GM23338 (cell line): ENCODE data around the gene NT5DC3. TPM values are rescaled to one million over a fixed set of nuclear protein-coding genes. Genes with fewer than 3 reads are reported as not detected.

Experiments used
- ATAC-seq: fragments of 200-7000 bp; cut with Tn5 transposase; 3 replicates; pipeline ENCODE4 v1.9.1; 2020
- DNase-seq: peaks from one replicate; pipeline ENCODE4 v3.0.0-alpha.2; 2015; ENCODE audit warnings: low spot score
- H2AFZ ChIP-seq: fragments of 200-600 bp; sonication (generic); 2 replicates; pipeline ENCODE4 v1.8.0; 2016; ENCODE audit warnings: antibody characterized with exemption, mild to moderate bottlenecking, moderate library complexity
- H3F3A ChIP-seq: fragments of 200-600 bp; sonication (generic); replicated peaks from 2 replicates; pipeline ENCODE4 v1.8.0; 2017; ENCODE audit warnings: antibody characterized with exemption, mixed run types, low read depth
- H3K27ac ChIP-seq: fragments of 200-600 bp; sonication (generic); 2 replicates; pipeline ENCODE4 v1.6.1; 2016; ENCODE audit warnings: low read depth
- H3K27me3 ChIP-seq: fragments of 200-600 bp; sonication (generic); 2 replicates; pipeline ENCODE4 v1.8.0; 2016; ENCODE audit warnings: mild to moderate bottlenecking, mixed run types, moderate library complexity; ENCODE audit not compliant: insufficient read depth
- H3K36me3 ChIP-seq: fragments of 200-600 bp; sonication (generic); 2 replicates; pipeline ENCODE4 v1.8.0; 2016; ENCODE audit warnings: mild to moderate bottlenecking; ENCODE audit not compliant: insufficient read depth
- H3K4me1 ChIP-seq: fragments of 200-600 bp; sonication (generic); 2 replicates; pipeline ENCODE4 v1.8.0; 2016; ENCODE audit warnings: mild to moderate bottlenecking, moderate library complexity; ENCODE audit not compliant: insufficient read depth
- H3K4me2 ChIP-seq: fragments of 200-600 bp; sonication (generic); 2 replicates; pipeline ENCODE4 v1.7.1; 2017; ENCODE audit warnings: mixed run types
- H3K4me3 ChIP-seq: fragments of 200-600 bp; sonication (generic); 2 replicates; pipeline ENCODE4 v1.6.1; 2016; ENCODE audit warnings: mixed run types
- H3K79me2 ChIP-seq: fragments of 200-600 bp; sonication (generic); replicated peaks from 2 replicates; pipeline ENCODE4 v1.8.0; 2017; ENCODE audit warnings: mild to moderate bottlenecking; ENCODE audit not compliant: insufficient read depth
- H3K9me2 ChIP-seq: fragments of 200-600 bp; sonication (generic); 2 replicates; pipeline ENCODE4 v1.8.0; 2017; ENCODE audit not compliant: insufficient read depth
- H4K20me1 ChIP-seq: fragments of 200-600 bp; sonication (generic); replicated peaks from 2 replicates; pipeline ENCODE4 v1.8.0; 2017; ENCODE audit warnings: mild to moderate bottlenecking; ENCODE audit not compliant: insufficient read depth
- H3K27ac Mint-ChIP-seq: 2 replicates; pipeline ENCODE4 v1.8.0; 2020; ENCODE audit warnings: inconsistent platforms, mild to moderate bottlenecking, moderate library complexity, mixed read lengths
- H3K27me3 Mint-ChIP-seq: 3 replicates; pipeline ENCODE4 v1.8.0; 2022; ENCODE audit warnings: low read depth, mild to moderate bottlenecking, moderate library complexity, mixed read lengths, inconsistent platforms; ENCODE audit not compliant: insufficient read depth, poor library complexity
- H3K36me3 Mint-ChIP-seq: 3 replicates; pipeline ENCODE4 v1.8.0; 2021; ENCODE audit warnings: low read depth, mild to moderate bottlenecking, inconsistent platforms, moderate library complexity, mixed read lengths
- H3K4me1 Mint-ChIP-seq: 3 replicates; pipeline ENCODE4 v1.8.0; 2020; ENCODE audit warnings: mild to moderate bottlenecking, inconsistent platforms, mixed read lengths
- H3K4me3 Mint-ChIP-seq: 3 replicates; pipeline ENCODE4 v1.8.0; 2021; ENCODE audit warnings: moderate library complexity, mild to moderate bottlenecking, inconsistent platforms, mixed read lengths
- H3K9me3 Mint-ChIP-seq: 3 replicates; pipeline ENCODE4 v1.8.0; 2020; ENCODE audit warnings: moderate library complexity, mild to moderate bottlenecking, inconsistent platforms, mixed read lengths
- CREB1 ChIP-seq: fragments of 250-450 bp; sonication (Bioruptor Pico); IDR thresholded peaks from 2 replicates; pipeline ENCODE4 v1.5.0; 2020; ENCODE audit warnings: low read depth, mild to moderate bottlenecking, moderate library complexity
- EZH2 ChIP-seq: fragments of 200-600 bp; sonication (generic); IDR thresholded peaks from one replicate; pipeline ENCODE4 v1.8.0; 2017; ENCODE audit warnings: antibody characterized with exemption, mild to moderate bottlenecking, low read depth; ENCODE audit not compliant: unreplicated experiment
- EZH2phosphoT487 ChIP-seq: fragments of 200-600 bp; sonication (generic); IDR thresholded peaks from one replicate; pipeline ENCODE4 v1.8.1; 2018; ENCODE audit warnings: antibody characterized with exemption; ENCODE audit not compliant: unreplicated experiment
- NANOG ChIP-seq: IDR thresholded peaks from 2 replicates; pipeline ENCODE4 v1.6.1; 2016; ENCODE audit warnings: antibody characterized with exemption, borderline replicate concordance
- POLR2AphosphoS5 ChIP-seq: IDR thresholded peaks from 2 replicates; pipeline ENCODE4 v1.6.1; 2016; ENCODE audit warnings: antibody characterized with exemption, low read depth
- STAT1 ChIP-seq: IDR thresholded peaks from one replicate; pipeline ENCODE4 v1.6.1; 2016; ENCODE audit warnings: antibody characterized with exemption; ENCODE audit not compliant: unreplicated experiment
- ZNF114 ChIP-seq: fragments of 250-450 bp; sonication (Bioruptor Pico); IDR thresholded peaks from 2 replicates; pipeline ENCODE4 v1.5.0; 2020; ENCODE audit warnings: mild to moderate bottlenecking, moderate library complexity
- ZNF331 ChIP-seq: fragments of 250-450 bp; sonication (Bioruptor Pico); IDR thresholded peaks from 2 replicates; pipeline ENCODE4 v1.5.0; 2020; ENCODE audit warnings: low read depth, mild to moderate bottlenecking, moderate library complexity
- polyA plus RNA-seq: library from polyadenylated mRNA; unstranded; fragments of >200 nt; fragmentation: Nextera tagmentation; extraction: Ambion mirVana; gene quantifications from 2 replicates; pipeline ENCODE4 v1.2.1, GENCODE V29; 2016
- total RNA-seq: library from RNA; depleted of rRNA; stranded (reverse); fragments of >200 nt; shearing (Covaris generic); gene quantifications from 2 replicates; pipeline ENCODE4 v1.2.3, GENCODE V29; 2014
- TF ChIP-seq, protein P1 (sequence below): IDR thresholded peaks from one replicate; pipeline ENCODE4 v1.6.1; 2018; ENCODE audit warnings: antibody characterized with exemption; ENCODE audit not compliant: unreplicated experiment
- TF ChIP-seq, protein P2 (sequence below): fragments of 250-450 bp; sonication (Bioruptor Pico); IDR thresholded peaks from 2 replicates; pipeline ENCODE4 v1.5.0; 2020; ENCODE audit warnings: mild to moderate bottlenecking, moderate library complexity
- TF ChIP-seq, protein P3 (sequence below): IDR thresholded peaks from 2 replicates; pipeline ENCODE4 v1.6.1; 2016; ENCODE audit warnings: antibody characterized with exemption
- TF ChIP-seq, protein P4 (sequence below), 2 experiments: fragments of 200-600 bp in 1 of 2; sonication (generic) in 1 of 2; conservative IDR thresholded peaks; 2 replicates each; pipeline versions ENCODE4 v1.5.1 to v1.6.1; 2016 to 2017; ENCODE audit warnings: antibody characterized with exemption in 2 of 2, low read depth in 2 of 2, mild to moderate bottlenecking in 2 of 2, moderate library complexity in 1 of 2

The NT5DC3 gene
- total and polyA plus RNA-seq, 2 experiments from 2014 or later, result 2.2 to 12.5 TPM

DNA sequence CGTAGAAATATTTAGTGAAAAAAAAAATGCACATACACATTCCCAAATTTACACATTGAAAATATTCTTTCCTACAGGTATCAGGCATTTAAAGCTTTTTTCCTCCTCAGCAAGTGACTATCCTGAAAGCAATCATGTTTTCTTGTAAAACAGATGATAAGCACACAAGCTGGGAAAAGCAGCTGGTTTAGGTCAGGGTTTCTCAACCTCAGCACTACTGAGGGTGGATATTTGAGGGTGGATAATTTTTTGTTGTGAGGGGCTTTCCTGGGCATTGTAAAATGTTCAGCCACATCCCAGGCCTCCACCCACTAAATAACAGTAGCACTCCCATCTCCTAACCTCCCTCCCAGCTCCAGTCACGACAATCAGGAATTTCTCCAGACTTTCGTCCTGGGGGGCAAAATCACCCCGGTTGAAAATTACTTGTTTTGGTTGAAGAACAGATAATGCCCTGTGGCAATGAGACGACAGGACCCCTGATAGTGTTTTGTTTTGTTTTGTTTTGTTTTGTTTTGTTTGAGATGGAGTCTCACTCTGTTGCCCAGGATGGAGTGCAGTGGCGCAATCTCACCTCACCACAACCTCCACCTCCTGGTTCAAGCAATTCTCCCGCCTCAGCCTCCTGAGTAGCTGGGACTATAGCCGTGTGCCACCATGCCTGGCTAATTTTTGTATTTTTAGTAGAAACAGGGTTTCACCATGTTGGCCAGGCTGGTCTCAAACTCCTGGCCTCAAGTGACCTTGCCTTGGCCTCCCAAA is 15.0 kb upstream of the NT5DC3 start:
- H3K36me3 Mint-ChIP-seq, result no peaks in the 10 kb centered on the region
- DNase-seq (no peak), ATAC-seq (no peak)
- Histone ChIP-seq H4K20me1 (no peaks in the 10 kb centered on the region), H3K9me2 (no peaks in the 10 kb centered on the region; the same call in 1 of the 2 replicates), H2AFZ (no peak overlapping the region), H3K27ac (no peak overlapping the region), H3K4me3 (no peak overlapping the region), H3K36me3 (no peaks in the 10 kb centered on the region), H3F3A (no peaks in the 10 kb centered on the region), H3K79me2 (no peaks in the 10 kb centered on the region), H3K4me2 (no peak overlapping the region), H3K4me1 (no peaks in the 10 kb centered on the region), H3K27me3 (no peaks in the 10 kb centered on the region)
- H3K27me3 Mint-ChIP-seq, result peaks cover 4% of the 10 kb centered on the region
- H3K27ac Mint-ChIP-seq, result no peak overlapping the region
- H3K4me3 Mint-ChIP-seq, result no peak overlapping the region
- no peaks in the 10 kb centered on the region for H3K9me3 Mint-ChIP-seq
- TF ChIP-seq, protein P1, sequence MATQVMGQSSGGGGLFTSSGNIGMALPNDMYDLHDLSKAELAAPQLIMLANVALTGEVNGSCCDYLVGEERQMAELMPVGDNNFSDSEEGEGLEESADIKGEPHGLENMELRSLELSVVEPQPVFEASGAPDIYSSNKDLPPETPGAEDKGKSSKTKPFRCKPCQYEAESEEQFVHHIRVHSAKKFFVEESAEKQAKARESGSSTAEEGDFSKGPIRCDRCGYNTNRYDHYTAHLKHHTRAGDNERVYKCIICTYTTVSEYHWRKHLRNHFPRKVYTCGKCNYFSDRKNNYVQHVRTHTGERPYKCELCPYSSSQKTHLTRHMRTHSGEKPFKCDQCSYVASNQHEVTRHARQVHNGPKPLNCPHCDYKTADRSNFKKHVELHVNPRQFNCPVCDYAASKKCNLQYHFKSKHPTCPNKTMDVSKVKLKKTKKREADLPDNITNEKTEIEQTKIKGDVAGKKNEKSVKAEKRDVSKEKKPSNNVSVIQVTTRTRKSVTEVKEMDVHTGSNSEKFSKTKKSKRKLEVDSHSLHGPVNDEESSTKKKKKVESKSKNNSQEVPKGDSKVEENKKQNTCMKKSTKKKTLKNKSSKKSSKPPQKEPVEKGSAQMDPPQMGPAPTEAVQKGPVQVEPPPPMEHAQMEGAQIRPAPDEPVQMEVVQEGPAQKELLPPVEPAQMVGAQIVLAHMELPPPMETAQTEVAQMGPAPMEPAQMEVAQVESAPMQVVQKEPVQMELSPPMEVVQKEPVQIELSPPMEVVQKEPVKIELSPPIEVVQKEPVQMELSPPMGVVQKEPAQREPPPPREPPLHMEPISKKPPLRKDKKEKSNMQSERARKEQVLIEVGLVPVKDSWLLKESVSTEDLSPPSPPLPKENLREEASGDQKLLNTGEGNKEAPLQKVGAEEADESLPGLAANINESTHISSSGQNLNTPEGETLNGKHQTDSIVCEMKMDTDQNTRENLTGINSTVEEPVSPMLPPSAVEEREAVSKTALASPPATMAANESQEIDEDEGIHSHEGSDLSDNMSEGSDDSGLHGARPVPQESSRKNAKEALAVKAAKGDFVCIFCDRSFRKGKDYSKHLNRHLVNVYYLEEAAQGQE, result no peak
- TF ChIP-seq NANOG (no peak), POLR2AphosphoS5 (no peak), STAT1 (no peak), EZH2phosphoT487 (no peak), EZH2 (no peak), ZNF114 (no peak), CREB1 (no peak), ZNF331 (CRISPR knock-in tag) (no peak)
- TF ChIP-seq, protein P2, sequence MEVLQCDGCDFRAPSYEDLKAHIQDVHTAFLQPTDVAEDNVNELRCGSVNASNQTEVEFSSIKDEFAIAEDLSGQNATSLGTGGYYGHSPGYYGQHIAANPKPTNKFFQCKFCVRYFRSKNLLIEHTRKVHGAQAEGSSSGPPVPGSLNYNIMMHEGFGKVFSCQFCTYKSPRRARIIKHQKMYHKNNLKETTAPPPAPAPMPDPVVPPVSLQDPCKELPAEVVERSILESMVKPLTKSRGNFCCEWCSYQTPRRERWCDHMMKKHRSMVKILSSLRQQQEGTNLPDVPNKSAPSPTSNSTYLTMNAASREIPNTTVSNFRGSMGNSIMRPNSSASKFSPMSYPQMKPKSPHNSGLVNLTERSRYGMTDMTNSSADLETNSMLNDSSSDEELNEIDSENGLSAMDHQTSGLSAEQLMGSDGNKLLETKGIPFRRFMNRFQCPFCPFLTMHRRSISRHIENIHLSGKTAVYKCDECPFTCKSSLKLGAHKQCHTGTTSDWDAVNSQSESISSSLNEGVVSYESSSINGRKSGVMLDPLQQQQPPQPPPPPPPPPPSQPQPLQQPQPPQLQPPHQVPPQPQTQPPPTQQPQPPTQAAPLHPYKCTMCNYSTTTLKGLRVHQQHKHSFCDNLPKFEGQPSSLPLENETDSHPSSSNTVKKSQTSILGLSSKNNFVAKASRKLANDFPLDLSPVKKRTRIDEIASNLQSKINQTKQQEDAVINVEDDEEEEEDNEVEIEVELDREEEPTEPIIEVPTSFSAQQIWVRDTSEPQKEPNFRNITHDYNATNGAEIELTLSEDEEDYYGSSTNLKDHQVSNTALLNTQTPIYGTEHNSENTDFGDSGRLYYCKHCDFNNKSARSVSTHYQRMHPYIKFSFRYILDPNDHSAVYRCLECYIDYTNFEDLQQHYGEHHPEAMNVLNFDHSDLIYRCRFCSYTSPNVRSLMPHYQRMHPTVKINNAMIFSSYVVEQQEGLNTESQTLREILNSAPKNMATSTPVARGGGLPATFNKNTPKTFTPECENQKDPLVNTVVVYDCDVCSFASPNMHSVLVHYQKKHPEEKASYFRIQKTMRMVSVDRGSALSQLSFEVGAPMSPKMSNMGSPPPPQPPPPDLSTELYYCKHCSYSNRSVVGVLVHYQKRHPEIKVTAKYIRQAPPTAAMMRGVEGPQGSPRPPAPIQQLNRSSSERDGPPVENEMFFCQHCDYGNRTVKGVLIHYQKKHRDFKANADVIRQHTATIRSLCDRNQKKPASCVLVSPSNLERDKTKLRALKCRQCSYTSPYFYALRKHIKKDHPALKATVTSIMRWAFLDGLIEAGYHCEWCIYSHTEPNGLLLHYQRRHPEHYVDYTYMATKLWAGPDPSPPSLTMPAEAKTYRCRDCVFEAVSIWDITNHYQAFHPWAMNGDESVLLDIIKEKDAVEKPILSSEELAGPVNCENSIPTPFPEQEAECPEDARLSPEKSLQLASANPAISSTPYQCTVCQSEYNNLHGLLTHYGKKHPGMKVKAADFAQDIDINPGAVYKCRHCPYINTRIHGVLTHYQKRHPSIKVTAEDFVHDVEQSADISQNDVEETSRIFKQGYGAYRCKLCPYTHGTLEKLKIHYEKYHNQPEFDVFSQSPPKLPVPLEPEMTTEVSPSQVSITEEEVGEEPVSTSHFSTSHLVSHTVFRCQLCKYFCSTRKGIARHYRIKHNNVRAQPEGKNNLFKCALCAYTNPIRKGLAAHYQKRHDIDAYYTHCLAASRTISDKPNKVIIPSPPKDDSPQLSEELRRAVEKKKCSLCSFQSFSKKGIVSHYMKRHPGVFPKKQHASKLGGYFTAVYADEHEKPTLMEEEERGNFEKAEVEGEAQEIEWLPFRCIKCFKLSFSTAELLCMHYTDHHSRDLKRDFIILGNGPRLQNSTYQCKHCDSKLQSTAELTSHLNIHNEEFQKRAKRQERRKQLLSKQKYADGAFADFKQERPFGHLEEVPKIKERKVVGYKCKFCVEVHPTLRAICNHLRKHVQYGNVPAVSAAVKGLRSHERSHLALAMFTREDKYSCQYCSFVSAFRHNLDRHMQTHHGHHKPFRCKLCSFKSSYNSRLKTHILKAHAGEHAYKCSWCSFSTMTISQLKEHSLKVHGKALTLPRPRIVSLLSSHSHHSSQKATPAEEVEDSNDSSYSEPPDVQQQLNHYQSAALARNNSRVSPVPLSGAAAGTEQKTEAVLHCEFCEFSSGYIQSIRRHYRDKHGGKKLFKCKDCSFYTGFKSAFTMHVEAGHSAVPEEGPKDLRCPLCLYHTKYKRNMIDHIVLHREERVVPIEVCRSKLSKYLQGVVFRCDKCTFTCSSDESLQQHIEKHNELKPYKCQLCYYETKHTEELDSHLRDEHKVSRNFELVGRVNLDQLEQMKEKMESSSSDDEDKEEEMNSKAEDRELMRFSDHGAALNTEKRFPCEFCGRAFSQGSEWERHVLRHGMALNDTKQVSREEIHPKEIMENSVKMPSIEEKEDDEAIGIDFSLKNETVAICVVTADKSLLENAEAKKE, result no peak
- TF ChIP-seq, protein P3, sequence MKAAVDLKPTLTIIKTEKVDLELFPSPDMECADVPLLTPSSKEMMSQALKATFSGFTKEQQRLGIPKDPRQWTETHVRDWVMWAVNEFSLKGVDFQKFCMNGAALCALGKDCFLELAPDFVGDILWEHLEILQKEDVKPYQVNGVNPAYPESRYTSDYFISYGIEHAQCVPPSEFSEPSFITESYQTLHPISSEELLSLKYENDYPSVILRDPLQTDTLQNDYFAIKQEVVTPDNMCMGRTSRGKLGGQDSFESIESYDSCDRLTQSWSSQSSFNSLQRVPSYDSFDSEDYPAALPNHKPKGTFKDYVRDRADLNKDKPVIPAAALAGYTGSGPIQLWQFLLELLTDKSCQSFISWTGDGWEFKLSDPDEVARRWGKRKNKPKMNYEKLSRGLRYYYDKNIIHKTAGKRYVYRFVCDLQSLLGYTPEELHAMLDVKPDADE, result no peak
- TF ChIP-seq, protein P4, sequence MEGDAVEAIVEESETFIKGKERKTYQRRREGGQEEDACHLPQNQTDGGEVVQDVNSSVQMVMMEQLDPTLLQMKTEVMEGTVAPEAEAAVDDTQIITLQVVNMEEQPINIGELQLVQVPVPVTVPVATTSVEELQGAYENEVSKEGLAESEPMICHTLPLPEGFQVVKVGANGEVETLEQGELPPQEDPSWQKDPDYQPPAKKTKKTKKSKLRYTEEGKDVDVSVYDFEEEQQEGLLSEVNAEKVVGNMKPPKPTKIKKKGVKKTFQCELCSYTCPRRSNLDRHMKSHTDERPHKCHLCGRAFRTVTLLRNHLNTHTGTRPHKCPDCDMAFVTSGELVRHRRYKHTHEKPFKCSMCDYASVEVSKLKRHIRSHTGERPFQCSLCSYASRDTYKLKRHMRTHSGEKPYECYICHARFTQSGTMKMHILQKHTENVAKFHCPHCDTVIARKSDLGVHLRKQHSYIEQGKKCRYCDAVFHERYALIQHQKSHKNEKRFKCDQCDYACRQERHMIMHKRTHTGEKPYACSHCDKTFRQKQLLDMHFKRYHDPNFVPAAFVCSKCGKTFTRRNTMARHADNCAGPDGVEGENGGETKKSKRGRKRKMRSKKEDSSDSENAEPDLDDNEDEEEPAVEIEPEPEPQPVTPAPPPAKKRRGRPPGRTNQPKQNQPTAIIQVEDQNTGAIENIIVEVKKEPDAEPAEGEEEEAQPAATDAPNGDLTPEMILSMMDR (conservative IDR thresholded peaks at IDR 0.05; ENCODE audit: low read depth in 2 of 2), result no peak
- peaks cover 7% of the 10 kb centered on the region for H3K4me1 Mint-ChIP-seq
